Activated CD4-positive, CD25-positive, alpha-beta regulatory T cell treated with anti-CD3 and anti-CD28 coated beads, Interleukin-2, amount 50 U/mL, for 24 hours (primary cell): ENCODE data around the gene PIP5K1C.

Source experiments
- ATAC-seq, 2 donors: fragments of 150-1000 bp; cut with Tn5 transposase; one replicate each; pipeline ENCODE4 v1.10.0; 2021; ENCODE audit warnings: mild to moderate bottlenecking in 1 of 2, moderate library complexity in 1 of 2

PIP5K1C gene

DNA sequence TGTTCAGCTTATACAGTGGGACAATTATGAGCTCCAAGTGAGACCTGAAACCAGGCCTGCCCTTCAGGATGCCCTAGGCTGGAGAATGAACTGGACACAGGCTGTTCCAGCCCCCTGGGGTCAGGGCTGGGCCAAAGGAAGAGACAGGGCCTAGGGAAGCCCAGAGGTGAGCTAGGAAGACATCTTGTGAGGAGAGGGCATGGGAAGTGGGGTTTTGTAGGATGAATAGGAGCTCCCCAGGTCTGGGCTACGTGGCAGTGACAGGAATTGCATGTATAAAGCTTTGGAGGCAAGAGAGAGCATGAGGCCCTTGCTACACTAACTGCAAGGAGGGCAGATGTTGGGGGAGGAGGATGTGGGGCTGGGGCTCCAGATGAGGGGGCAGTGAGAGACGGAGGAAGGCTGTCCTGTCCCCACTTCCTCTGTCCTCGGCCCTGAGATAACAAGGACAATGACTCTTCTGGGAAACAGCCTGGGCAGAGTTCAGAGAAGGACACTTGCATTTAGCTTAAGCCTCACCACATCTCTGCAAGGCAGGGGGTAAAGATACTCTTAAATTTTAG, 92.1 kb downstream of the PIP5K1C start:
- ATAC-seq, result no peak

DNA sequence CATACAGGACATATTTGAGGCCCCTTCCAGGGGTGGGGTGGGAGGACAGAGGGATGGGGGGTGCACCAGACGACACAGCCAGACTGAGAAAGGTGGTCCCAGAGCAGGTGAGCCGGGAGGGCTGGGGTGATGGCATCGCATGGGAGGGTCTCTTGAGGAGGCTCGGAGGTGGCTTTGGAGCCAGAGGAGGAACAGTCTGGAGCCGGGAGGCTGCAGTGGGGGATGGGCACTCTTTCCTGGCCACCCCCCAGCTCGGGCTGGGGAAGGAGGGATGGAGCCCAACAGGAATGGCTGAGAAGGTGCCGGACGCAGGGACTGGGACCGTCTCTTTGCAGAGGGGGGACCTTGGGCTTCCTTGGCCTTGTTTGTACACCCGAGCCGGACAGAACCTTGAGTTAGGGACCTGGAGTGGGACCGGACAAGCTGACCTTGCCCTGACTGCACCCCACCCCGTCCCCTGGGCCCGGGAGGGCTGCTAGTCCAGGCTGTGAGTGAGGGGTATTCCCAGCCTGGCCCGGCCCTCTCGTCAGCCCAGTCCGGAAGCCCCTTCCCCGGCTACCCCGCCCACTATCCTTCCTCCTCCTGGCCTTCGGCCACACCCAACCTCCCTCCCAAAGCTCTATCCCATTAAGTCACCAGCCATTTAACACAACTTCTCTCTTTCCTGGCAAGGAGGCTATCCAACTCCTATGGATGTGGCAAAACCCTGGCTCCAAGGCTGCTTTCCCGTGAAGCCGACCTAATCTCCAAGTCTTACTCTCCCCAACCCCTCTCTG, 92.8 kb downstream of the PIP5K1C start:
- no peak for ATAC-seq

DNA sequence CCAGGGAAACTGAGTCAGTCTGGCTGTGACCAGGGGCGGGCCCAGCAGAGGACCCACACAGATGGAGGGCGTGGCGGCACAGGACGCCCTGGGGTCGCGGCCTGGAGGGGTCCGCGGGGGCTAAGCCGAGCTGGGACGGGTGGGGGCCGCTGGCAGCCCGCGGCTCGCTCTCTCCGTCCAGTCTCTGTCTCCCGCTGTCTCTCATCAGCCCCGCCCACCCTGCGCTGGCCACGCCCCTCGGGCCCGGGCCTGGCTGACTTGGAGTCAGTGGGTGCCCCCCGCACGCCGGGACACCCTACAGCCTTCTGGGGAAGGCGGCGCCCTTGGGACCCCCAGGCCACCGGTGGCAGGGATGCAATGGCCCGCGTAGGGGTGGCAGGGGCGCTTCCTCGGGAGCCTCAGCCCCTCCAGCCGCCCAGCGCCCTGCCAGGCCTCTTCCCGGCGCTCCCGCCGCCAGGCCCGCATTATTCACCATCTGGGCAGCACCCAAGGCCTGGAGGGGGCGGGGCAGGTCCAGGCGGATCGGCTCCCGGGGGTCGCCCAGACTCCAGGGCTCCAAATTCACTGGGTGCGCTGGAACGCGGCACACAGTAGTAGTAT, 93.5 kb downstream of the PIP5K1C start, which contains the start of gene TBXA2R:
Gene TBXA2R (minus strand): TSS at position 186 of the 600 bp plus-strand sequence. CDS start 6,241 bp downstream, outside the sequence.
- peak in 1 of 2 donors; percentile 60 for ATAC-seq

DNA sequence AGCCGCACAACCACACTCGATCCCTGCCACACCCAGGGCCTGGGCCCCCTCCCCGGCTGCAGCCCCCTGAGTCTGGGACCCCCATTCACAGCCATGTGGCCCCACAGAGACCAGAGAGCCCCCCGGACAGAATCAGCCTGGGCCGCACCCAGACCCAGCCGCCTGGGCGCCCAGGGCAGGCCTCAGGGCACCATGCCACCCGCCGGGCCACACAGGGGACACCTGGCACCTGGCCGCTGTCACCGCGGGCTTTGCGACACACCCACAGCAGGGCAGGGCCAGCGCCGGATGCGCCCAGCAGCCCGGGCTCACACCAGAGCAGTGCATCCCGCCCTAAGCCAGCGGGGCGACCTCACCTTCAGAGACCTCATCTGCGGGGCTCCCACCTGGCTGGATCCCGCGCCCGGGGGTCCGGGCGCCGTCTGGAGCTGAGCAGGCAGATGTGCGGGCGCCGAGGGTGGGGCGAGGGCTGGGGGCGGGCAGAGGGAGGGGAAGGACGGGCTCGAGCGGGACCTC, 94.0 kb downstream of the PIP5K1C start:
- ATAC-seq, result peak in 1 of 2 donors; percentile 43

GRCh38 chr19:3605770-3606169, 94.5 kb downstream of the PIP5K1C start:
- ATAC-seq, result no peak

DNA sequence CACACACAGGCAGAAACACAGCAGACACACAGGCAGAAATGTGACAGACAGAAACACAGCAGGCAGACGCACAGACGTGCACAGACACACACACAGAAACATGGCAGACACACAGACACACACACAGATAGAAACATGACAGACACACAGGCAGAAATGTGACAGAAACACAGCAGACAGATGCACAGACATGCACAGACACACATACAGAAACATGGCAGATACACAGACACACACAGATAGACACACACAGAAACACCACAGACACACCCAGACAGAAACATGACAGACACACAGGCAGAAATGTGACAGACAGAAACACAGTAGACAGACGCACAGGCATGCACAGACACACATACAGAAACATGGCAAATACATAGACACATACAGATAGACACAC, 94.9 kb downstream of the PIP5K1C start:
- no peak for ATAC-seq

GRCh38 chr19:3604987-3605343, 95.3 kb downstream of the PIP5K1C start:
- ATAC-seq, result no peak

DNA sequence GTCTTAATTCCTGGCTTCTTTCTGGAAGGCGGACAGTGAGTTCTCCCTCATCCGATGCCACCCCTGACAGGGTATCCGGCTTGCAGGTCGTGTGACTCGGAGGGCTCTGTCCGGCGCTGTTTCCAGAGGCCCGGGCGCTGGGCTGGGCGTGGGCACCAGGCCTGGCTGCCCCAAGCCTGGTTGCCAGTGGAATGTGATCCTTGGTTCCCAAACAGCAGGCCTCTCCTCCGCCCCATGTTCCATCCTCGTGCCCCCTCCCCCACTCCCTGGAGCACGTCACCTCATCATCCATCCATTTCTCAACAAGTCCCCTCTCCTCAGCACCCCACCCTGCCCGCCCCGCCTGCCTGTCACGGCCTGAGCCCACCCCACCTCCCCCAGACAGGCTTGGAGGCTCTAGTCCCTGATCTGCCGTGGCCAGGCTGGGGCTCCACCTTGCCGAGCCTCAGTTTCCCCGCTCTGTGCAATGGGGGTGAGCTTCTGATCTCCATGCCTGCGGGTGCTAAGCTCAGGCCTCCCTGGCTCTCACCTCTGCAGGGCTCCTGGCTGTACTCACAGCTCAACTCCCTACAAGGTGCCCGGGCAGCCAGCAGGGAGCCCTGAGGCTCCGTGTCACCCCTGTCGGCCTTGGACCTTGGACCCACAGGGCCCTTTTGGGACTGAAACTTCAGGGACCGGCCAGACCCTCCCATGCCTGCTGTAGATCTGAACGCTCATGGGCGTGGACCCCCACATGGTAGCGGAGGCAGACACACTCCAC, 95.9 kb downstream of the PIP5K1C start:
- no peak for ATAC-seq

DNA sequence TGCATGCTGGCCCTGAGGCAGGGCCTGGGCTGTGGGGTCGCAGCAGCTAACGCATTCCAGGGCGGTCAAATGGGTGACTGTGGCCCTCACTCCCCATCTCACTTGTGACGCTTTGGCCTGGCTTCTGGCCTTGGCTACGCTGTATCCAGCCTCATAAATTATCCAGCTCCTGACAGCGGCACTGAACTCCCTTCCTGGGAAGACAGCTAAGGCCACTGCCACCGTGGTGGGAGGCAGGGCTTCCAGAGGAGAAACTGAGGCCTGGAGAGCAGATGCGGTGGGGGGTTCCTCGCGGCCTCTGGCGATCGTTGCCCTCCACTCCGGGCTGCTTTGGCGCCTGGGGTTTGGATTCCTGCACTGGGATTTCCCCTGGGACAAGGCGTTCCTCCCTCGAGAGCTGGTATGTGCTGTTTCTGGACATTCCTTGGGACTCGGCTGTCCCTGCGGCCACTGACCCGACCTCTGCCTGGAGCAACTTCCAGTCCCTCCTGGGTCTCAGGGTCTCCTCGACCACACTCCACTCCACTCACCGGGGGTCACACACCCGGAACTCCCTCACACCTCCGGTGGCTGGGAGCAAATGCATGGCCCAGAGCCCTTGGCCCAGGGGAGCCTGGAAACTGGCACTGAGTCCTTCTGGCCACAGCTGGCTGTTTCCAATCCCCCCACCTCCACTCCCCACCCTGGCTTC, 97.0 kb downstream of the PIP5K1C start:
- ATAC-seq, result no peak

- ATAC-seq, result no peak
These were observed 99.2 kb downstream of the PIP5K1C start for GRCh38 chr19:3601021-3601420.

GRCh38 chr19:3599776-3600187, 100.5 kb downstream of the PIP5K1C start:
- ATAC-seq, result no peak

DNA sequence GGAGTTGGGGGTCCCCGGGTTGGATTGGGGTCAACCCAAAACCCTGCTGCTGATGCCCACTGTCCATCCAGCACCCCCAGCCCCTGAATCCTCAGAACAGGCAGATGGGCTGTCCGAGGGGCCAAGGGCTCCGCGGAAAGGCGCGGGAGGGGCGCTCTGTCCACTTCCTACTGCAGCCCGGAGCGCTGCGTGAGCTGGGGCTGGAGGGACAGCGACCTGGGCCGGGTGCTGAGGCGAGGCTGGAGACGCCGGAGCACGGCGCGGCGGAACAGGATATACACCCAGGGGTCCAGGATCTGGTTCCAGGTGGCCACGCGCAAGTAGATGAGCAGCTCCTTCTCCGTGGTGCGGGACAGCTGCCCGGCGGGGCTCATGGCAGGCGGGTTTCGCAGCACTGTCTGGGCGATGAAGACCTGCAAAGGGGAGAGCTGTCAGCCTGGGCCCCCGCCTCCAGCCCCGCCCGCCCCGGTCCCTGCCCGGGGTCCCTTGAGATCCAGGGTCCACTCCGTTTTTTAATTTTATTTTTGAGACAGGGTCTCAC, 104.7 kb downstream of the PIP5K1C start:
- ATAC-seq, result no peak

DNA sequence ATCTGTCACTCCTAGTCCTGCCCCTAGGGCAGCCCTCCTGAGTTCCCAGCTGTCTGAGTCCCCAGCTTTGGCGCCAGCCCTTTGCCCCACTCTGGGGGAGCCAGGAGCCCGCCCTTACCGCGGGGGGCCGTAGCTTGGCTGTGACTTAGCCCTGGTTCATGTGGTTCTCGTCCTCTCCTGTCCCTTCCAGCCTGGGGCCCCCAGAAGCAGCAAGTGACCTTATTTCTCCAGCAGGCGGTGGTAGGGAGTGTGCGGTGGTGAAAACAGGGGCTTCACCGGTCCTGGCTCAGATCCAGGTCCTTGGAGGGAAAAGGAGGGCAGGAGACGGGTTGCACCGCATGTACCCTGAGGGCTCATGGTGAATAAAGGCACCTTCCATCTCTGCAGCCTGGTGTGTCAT, 107.1 kb downstream of the PIP5K1C start:
- ATAC-seq, result no peak

GRCh38 chr19:3591876-3592613, 108.2 kb downstream of the PIP5K1C start:
- no peak for ATAC-seq

DNA sequence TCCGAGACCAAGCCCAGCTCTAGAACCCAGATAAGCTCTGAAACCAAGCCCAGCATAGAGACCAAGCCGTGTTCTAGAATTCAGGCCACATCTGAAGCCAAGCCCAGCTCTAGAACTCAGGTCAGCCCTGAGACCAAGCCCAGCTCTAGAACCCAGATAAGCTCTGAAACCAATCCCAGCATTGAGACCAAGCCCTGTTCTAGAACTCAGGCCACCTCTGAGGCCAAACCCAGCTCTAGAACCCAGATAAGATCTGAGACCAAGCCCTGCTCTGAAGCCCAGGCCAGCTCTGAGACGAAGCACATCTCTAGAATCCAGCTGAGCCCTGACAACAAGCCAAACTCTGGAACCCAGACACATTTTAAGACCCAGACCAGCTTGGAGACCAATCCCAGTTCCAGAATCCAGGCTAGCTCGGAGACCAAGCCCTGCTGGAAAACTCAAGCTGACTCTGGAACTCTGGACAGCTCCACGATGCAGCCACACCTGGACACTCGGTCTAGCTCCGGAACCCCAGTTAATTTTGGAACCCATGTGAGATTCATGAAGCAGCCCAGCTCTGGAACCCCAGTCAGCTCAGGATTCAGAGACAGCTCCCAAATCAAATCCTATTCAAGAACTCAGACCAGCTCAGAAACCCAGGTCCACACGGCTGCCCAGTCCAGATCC, 109.1 kb downstream of the PIP5K1C start:
- ATAC-seq, result no peak

DNA sequence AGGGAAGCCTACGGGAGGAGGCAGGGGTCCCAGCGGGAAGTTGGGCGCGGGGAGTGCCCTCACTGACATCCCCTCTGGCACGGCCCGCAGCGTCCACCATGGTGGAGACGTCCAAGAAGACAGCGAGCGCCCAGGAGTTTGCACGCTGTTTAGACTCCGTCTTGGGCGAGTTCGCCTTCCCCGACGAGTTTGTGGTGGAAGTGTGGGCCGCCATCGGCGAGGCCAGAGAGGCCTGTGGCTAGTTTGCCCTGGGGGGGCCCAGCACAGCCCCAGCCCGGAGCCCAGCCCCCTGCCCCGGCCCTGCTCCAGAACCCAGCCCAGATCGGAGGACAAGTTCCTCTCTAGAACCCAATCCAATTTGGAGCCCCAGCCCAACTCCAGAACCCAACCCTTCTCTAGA, 110.3 kb downstream of the PIP5K1C start:
- ATAC-seq, result no peak

- no peak for ATAC-seq
These were observed 110.8 kb downstream of the PIP5K1C start for GRCh38 chr19:3589439-3589838.

DNA sequence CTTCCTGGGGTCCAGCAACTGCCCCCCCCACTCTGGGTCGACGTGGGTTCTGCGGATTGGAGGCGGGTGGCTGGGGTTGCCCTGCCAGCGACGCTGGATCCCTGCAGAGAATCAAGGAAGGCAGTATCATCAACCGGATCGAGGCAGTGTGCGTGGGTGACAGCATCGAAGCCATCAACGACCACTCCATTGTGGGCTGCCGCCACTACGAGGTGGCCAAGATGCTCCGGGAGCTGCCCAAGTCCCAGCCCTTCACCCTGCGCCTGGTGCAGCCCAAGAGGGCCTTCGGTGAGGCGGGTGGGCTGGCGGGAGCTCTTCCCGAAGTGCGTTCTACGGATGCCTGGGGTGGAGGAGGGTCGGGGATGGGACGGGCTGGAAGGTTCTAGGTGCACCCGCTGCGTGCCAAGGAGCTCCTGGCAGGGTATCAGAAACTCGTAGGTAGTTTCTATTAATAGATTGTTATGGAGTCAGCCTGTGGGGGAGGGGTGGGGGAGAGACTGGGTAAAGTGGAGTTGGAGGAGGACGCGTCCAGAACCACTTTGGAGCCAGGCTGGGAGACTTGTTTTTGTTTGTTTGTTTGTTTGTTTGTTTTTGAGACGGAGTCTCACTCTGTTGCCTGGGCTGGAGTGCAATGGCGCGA, 113.4 kb downstream of the PIP5K1C start:
- no peak for ATAC-seq

- no peak for ATAC-seq
These were observed 114.1 kb downstream of the PIP5K1C start for GRCh38 chr19:3586127-3586626.
